Stimulated activated CD4-positive, alpha-beta T cell treated with anti-CD3 and anti-CD28 coated beads, Interleukin-4, amount 100 ng/mL, for 4 hours (primary cell): ENCODE results near the gene ERP44.
"Not testable (repeated sequence)": the region's sequence is repeated elsewhere in the genome, so short reads cannot be mapped to it uniquely, and the experiment has no call there.

Experiments used
- DNase-seq, 2 experiments: peaks; one replicate each; pipeline ENCODE4 v3.0.0-alpha.2; 2020

The ERP44 gene

GRCh38 chr9:99998266-99998665 is 100.5 kb downstream of the ERP44 start:
- DNase-seq, result no peak

- not testable (repeated sequence) for DNase-seq
Observed at GRCh38 chr9:99990508-99990907, 108.3 kb downstream of the ERP44 start.

- DNase-seq, result no peak
Observed at GRCh38 chr9:99986642-99987041, 112.2 kb downstream of the ERP44 start.

GRCh38 chr9:99980598-99980997 is 118.2 kb downstream of the ERP44 start:
- no peak for DNase-seq

- no peak for DNase-seq
Observed at GRCh38 chr9:99978221-99978620, 120.6 kb downstream of the ERP44 start.

GRCh38 chr9:99977033-99977792 is 121.6 kb downstream of the ERP44 start:
- DNase-seq, result no peak

- no peak for DNase-seq
Observed at GRCh38 chr9:99973455-99973854, 125.3 kb downstream of the ERP44 start.

GRCh38 chr9:99971410-99971809 is 127.4 kb downstream of the ERP44 start:
- DNase-seq, result no peak

GRCh38 chr9:99970481-99970880 is 128.3 kb downstream of the ERP44 start:
- no peak for DNase-seq

GRCh38 chr9:99967457-99967856 is 131.3 kb downstream of the ERP44 start:
- DNase-seq, result no peak

- no peak for DNase-seq
Observed at GRCh38 chr9:99966716-99967115, 132.1 kb downstream of the ERP44 start.

GRCh38 chr9:99966001-99966400 is 132.8 kb downstream of the ERP44 start:
- DNase-seq, result no peak

GRCh38 chr9:99964336-99964735 is 134.5 kb downstream of the ERP44 start:
- no peak for DNase-seq

GRCh38 chr9:99962680-99963261 is 136.0 kb downstream of the ERP44 start:
- DNase-seq, result no peak

- DNase-seq, result no peak
Observed at GRCh38 chr9:99955606-99956005, 143.2 kb downstream of the ERP44 start.

- no peak for DNase-seq
Observed at GRCh38 chr9:99954819-99955218, 144.0 kb downstream of the ERP44 start.

- no peak for DNase-seq
Observed at GRCh38 chr9:99953861-99954507, 144.8 kb downstream of the ERP44 start.

GRCh38 chr9:99948896-99949295 is 149.9 kb downstream of the ERP44 start:
- no peak for DNase-seq

- DNase-seq, result no peak
Observed at GRCh38 chr9:99948482-99948881, 150.3 kb downstream of the ERP44 start.

GRCh38 chr9:99947395-99947794 is 151.4 kb downstream of the ERP44 start:
- DNase-seq, result no peak

GRCh38 chr9:99936947-99937587 is 161.7 kb downstream of the ERP44 start:
- no peak for DNase-seq

- no peak for DNase-seq
Observed at GRCh38 chr9:99931155-99931840, 167.5 kb downstream of the ERP44 start.

- DNase-seq, result no peak
Observed at GRCh38 chr9:99929652-99930051, 169.1 kb downstream of the ERP44 start.
